Measurements from ENCODE around the gene HECTD4. TPM values are rescaled to one million over a fixed set of nuclear protein-coding genes. Genes with fewer than 3 reads are reported as not detected.
"Not testable (repeated sequence)": the region's sequence is repeated elsewhere in the genome, so short reads cannot be mapped to it uniquely, and the experiment has no call there.

HECTD4 gene
- total RNA-seq, 1 donor from 2014 or later, result 40.7 TPM

GRCh38 chr12:112162241-112162790, 219.9 kb downstream of the HECTD4 start:
- no peak overlapping the region for H3K27ac Mint-ChIP-seq (ENCODE audit: unreplicated experiment)
- H3K27me3 Mint-ChIP-seq (ENCODE audit: low read depth), result no peaks in the 10 kb centered on the region
- peaks cover 38% of the 10 kb centered on the region for H3K36me3 Mint-ChIP-seq (ENCODE audit: low read depth)
- peaks cover 7% of the 10 kb centered on the region for H3K9me3 Mint-ChIP-seq (ENCODE audit: low read depth)
- no peak for TF ChIP-seq CTCF (IDR thresholded peaks at IDR 0.05)
- H3K4me3 Mint-ChIP-seq (ENCODE audit: unreplicated experiment), result no peak overlapping the region
- DNase-seq (ENCODE audit: low spot score), result no peak
- no peaks in the 10 kb centered on the region for H3K4me1 Mint-ChIP-seq (ENCODE audit: low read depth)

GRCh38 chr12:112161711-112162110, 220.5 kb downstream of the HECTD4 start:
- Mint-ChIP-seq H3K4me1 (ENCODE audit: low read depth) (no peaks in the 10 kb centered on the region), H3K27me3 (ENCODE audit: low read depth) (no peaks in the 10 kb centered on the region), H3K4me3 (ENCODE audit: unreplicated experiment) (no peak overlapping the region), H3K36me3 (ENCODE audit: low read depth) (peaks cover 40% of the 10 kb centered on the region), H3K27ac (ENCODE audit: unreplicated experiment) (no peak overlapping the region), H3K9me3 (ENCODE audit: low read depth) (peaks cover 7% of the 10 kb centered on the region)
- no peak for DNase-seq (ENCODE audit: low spot score)
- TF ChIP-seq CTCF (IDR thresholded peaks at IDR 0.05), result no peak

GRCh38 chr12:112160611-112161010, 221.6 kb downstream of the HECTD4 start:
- H3K4me1 Mint-ChIP-seq (ENCODE audit: low read depth), result no peaks in the 10 kb centered on the region
- H3K9me3 Mint-ChIP-seq (ENCODE audit: low read depth), result peaks cover 16% of the 10 kb centered on the region
- no peak overlapping the region for H3K4me3 Mint-ChIP-seq (ENCODE audit: unreplicated experiment)
- H3K27me3 Mint-ChIP-seq (ENCODE audit: low read depth), result no peaks in the 10 kb centered on the region
- TF ChIP-seq CTCF (IDR thresholded peaks at IDR 0.05), result no peak
- no peak overlapping the region for H3K27ac Mint-ChIP-seq (ENCODE audit: unreplicated experiment)
- peaks cover 48% of the 10 kb centered on the region for H3K36me3 Mint-ChIP-seq (ENCODE audit: low read depth)
- peak; percentile 59 for DNase-seq (ENCODE audit: low spot score)

- no peak overlapping the region for H3K4me3 Mint-ChIP-seq (ENCODE audit: unreplicated experiment)
- no peak overlapping the region for H3K27ac Mint-ChIP-seq (ENCODE audit: unreplicated experiment)
- H3K36me3 Mint-ChIP-seq (ENCODE audit: low read depth), result peaks cover 52% of the 10 kb centered on the region
- H3K9me3 Mint-ChIP-seq (ENCODE audit: low read depth), result peaks cover 19% of the 10 kb centered on the region
- no peaks in the 10 kb centered on the region for H3K27me3 Mint-ChIP-seq (ENCODE audit: low read depth)
- H3K4me1 Mint-ChIP-seq (ENCODE audit: low read depth), result no peaks in the 10 kb centered on the region
- peak; percentile 15 for DNase-seq (ENCODE audit: low spot score)
- TF ChIP-seq CTCF (IDR thresholded peaks at IDR 0.05), result no peak
Measured at GRCh38 chr12:112159146-112159541, 223.1 kb downstream of the HECTD4 start.

GRCh38 chr12:112158461-112159145, 223.6 kb downstream of the HECTD4 start:
- H3K27me3 Mint-ChIP-seq (ENCODE audit: low read depth); H3K4me3 Mint-ChIP-seq (ENCODE audit: unreplicated experiment); H3K27ac Mint-ChIP-seq (ENCODE audit: unreplicated experiment); H3K4me1 Mint-ChIP-seq (ENCODE audit: low read depth): not testable (repeated sequence)
- H3K36me3 Mint-ChIP-seq (ENCODE audit: low read depth), result peaks cover 55% of the 10 kb centered on the region
- peaks cover 19% of the 10 kb centered on the region for H3K9me3 Mint-ChIP-seq (ENCODE audit: low read depth)
- peak; percentile 77 for DNase-seq (ENCODE audit: low spot score)

- no peak for TF ChIP-seq CTCF (IDR thresholded peaks at IDR 0.05)
- Mint-ChIP-seq H3K36me3 (ENCODE audit: low read depth) (peaks cover 53% of the 10 kb centered on the region), H3K4me3 (ENCODE audit: unreplicated experiment) (no peak overlapping the region), H3K4me1 (ENCODE audit: low read depth) (no peaks in the 10 kb centered on the region), H3K27me3 (ENCODE audit: low read depth) (no peaks in the 10 kb centered on the region), H3K9me3 (ENCODE audit: low read depth) (peaks cover 19% of the 10 kb centered on the region), H3K27ac (ENCODE audit: unreplicated experiment) (no peak overlapping the region)
- DNase-seq (ENCODE audit: low spot score), result no peak
Measured at GRCh38 chr12:112153893-112154219, 228.4 kb downstream of the HECTD4 start.
